Measurements from ENCODE around the gene TMEM203.

DNA sequence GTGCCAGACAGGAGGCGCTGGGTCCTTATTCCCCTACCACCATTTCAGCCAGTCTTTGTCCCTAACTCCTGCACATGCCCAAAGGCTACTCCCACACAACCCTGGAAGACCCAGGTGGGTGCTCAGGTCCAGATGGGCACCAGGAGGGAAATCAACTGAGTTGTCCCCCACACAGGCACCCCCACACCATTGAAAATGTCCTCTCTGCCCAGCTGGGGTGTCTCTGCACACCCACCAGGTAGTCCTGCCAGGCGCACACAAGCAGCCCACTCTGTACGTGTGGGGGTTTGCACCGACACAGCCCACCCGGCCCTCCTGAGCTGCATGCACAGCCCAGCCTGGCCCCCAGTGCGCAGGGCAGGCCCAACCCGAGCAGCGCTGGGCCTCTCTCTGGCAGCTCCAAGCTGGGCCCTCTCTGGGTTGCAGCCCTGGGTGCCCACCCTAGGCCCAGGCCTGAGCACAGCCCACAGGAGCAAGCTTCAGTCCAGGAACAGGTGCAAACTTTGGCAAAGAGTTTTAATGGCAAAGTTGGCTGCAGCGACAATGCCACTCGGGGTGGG is 14.4 kb upstream of the TMEM203 start:
- TF ChIP-seq GABPA (IDR thresholded peaks at IDR 0.05; ENCODE audit: low read depth) (no peak), CTCF (IDR thresholded peaks at IDR 0.05; ENCODE audit: insufficient read depth, low read length) (no peak), POLR2AphosphoS5 (IDR thresholded peaks at IDR 0.05; ENCODE audit: low read depth) (no peak)

Measured in HL-60 (cell line).